ENCODE data around the gene FCRLA.
"Not testable (repeated sequence)": the region's sequence is repeated elsewhere in the genome, so short reads cannot be mapped to it uniquely, and the experiment has no call there.

Gene FCRLA

GRCh38 chr1:161709373-161709772 is 2.3 kb downstream of the FCRLA start:
- no peak overlapping the region for H3K4me3 ChIP-seq (ENCODE audit: low read depth in 1 of 2, low read length in 2 of 2)
- no peaks in the 10 kb centered on the region for H3K36me3 ChIP-seq (ENCODE audit: control insufficient read depth in 1 of 2, insufficient read depth in 2 of 2, low read length in 2 of 2)
- no peaks in the 10 kb centered on the region for H3K27me3 ChIP-seq (ENCODE audit: low read depth, low read length)
- no peak overlapping the region for H3K27ac ChIP-seq (ENCODE audit: low read length)
- no peaks in the 10 kb centered on the region for H3K9me3 ChIP-seq (ENCODE audit: control insufficient read depth in 1 of 2, low read length in 2 of 2)
- H3K4me1 ChIP-seq (ENCODE audit: control insufficient read depth in 1 of 2, insufficient read depth in 2 of 2, low read length in 2 of 2), result no peaks in the 10 kb centered on the region

GRCh38 chr1:161710560-161710959 is 3.5 kb downstream of the FCRLA start:
- no peak overlapping the region for H3K4me3 ChIP-seq (ENCODE audit: low read depth in 1 of 2, low read length in 2 of 2)
- H3K4me1 ChIP-seq (ENCODE audit: control insufficient read depth in 1 of 2, insufficient read depth in 2 of 2, low read length in 2 of 2), result no peaks in the 10 kb centered on the region
- H3K9me3 ChIP-seq (ENCODE audit: control insufficient read depth in 1 of 2, low read length in 2 of 2), result no peaks in the 10 kb centered on the region
- H3K27me3 ChIP-seq (ENCODE audit: low read depth, low read length), result no peaks in the 10 kb centered on the region
- no peak overlapping the region for H3K27ac ChIP-seq (ENCODE audit: low read length)
- no peaks in the 10 kb centered on the region for H3K36me3 ChIP-seq (ENCODE audit: control insufficient read depth in 1 of 2, insufficient read depth in 2 of 2, low read length in 2 of 2)

DNA sequence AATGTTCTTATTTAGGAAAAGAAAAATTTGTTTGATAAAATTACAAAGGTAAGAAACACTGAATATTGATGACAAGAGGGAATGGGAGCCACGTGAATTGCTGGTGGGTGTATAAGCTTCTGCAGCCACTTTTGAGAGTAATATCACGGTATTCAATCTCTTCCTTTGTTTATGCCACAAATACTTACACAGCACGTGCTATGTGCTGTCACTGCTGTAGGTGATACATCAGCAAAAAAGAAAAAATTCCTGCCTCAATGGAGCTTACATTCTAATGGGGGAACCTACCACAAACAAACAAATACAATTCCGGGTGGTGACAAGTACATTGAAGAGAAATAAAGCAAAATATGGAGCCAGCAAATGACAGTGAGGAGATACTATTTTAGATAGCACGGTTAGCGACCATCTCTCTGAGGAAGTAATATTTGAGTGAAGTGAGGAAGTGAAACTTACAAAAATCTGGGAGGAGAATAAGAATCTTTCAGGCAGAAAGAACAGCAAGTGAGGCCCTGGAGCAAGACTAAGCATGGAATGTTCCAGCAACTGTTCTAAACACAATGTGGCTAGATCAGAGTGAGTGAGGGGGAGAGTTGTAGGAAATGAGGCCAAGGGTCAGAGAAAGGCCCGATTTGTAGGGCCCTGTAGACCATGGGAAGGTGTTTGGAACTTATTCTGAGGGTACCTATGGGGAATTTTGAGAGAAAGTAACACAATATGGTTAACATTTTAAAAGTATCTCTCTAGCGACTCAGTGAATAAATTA is 11.7 kb downstream of the FCRLA start:
- no peak overlapping the region for H3K4me3 ChIP-seq (ENCODE audit: low read depth in 1 of 2, low read length in 2 of 2)
- H3K4me1 ChIP-seq (ENCODE audit: control insufficient read depth in 1 of 2, insufficient read depth in 2 of 2, low read length in 2 of 2), result no peaks in the 10 kb centered on the region
- no peaks in the 10 kb centered on the region for H3K27me3 ChIP-seq (ENCODE audit: low read depth, low read length)
- no peaks in the 10 kb centered on the region for H3K9me3 ChIP-seq (ENCODE audit: control insufficient read depth in 1 of 2, low read length in 2 of 2)
- H3K27ac ChIP-seq (ENCODE audit: low read length), result no peak overlapping the region
- no peaks in the 10 kb centered on the region for H3K36me3 ChIP-seq (ENCODE audit: control insufficient read depth in 1 of 2, insufficient read depth in 2 of 2, low read length in 2 of 2)

DNA sequence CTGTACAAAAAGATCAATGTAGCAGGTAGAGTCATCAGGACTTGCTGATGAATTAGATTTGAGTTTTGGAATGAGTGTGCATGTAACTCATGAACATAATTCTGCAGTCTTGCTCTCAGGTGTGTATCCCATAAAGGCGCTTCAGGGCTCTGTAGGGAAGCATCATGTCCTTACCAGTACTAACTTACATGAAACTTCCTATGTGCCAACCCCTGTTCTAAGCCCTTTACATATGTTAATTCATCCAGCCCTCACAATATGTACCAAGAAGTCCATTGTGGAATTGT is 12.2 kb downstream of the FCRLA start:
- Histone ChIP-seq H3K27me3 (ENCODE audit: low read depth, low read length) (no peaks in the 10 kb centered on the region), H3K27ac (ENCODE audit: low read length) (no peak overlapping the region), H3K9me3 (ENCODE audit: control insufficient read depth in 1 of 2, low read length in 2 of 2) (no peaks in the 10 kb centered on the region), H3K4me3 (ENCODE audit: low read depth in 1 of 2, low read length in 2 of 2) (no peak overlapping the region), H3K4me1 (ENCODE audit: control insufficient read depth in 1 of 2, insufficient read depth in 2 of 2, low read length in 2 of 2) (no peaks in the 10 kb centered on the region), H3K36me3 (ENCODE audit: control insufficient read depth in 1 of 2, insufficient read depth in 2 of 2, low read length in 2 of 2) (no peaks in the 10 kb centered on the region)

DNA sequence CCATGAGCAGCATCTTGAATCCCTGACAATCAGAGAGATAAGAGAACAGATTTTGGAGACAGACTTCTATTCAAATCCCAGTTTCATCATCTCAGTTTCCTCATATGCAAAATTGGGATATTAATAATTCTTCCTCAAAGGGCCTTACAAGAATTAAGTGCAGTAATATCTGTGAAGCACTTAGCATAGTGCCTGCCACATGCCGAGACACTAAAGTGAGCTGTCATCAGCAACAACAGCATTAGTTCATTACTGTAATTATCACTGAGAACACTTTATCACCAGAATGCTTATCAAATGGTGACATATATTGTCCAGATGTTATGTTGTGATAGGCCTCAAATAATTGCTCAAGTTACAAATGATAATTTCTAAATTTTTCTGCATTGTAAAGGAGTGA is 13.4 kb downstream of the FCRLA start:
- Histone ChIP-seq H3K9me3 (ENCODE audit: control insufficient read depth in 1 of 2, low read length in 2 of 2) (no peaks in the 10 kb centered on the region), H3K4me1 (ENCODE audit: control insufficient read depth in 1 of 2, insufficient read depth in 2 of 2, low read length in 2 of 2) (peaks cover 0 to 3% of the 10 kb centered on the region in 2 donors), H3K27me3 (ENCODE audit: low read depth, low read length) (no peaks in the 10 kb centered on the region), H3K36me3 (ENCODE audit: control insufficient read depth in 1 of 2, insufficient read depth in 2 of 2, low read length in 2 of 2) (no peaks in the 10 kb centered on the region), H3K4me3 (ENCODE audit: low read depth in 1 of 2, low read length in 2 of 2) (no peak overlapping the region), H3K27ac (ENCODE audit: low read length) (no peak overlapping the region)

DNA sequence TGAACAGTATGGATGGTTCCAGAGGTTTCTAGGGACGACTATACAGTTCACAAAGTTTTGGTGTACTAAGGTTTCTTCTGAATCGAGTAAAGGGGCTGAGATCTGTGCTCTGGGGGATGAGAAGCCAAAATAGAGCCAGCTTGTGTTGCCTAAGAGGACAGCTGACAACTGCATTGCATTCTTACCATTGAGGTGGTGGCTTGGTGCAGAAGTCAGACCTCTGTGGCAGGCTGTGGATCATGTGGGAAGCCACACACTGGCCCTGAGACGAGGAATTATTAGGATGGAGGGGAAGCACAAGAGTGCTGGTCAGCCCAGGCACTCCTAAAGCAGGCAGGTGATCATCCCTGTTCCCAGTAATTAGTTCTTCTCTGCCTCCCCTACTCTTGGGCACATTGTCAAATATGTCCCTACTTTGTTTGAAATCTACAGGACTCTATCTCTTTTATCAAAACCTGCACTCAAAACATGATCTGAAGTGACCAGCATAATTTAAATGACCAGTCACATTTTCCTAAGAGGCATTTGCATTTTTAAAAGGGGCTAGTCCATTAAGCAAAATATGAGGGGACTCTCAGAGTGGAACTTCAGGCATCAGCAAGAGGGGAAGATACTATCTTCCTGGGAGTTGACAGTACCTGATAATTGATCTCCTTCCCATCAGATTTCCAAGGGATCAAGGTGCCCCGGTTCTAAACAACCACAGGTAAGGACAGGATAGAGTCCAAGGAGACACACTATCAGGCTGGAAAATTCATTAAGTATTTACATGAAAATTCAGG is 14.1 kb downstream of the FCRLA start, which contains the start of gene FCRLB:
TSS of gene FCRLB (plus strand) at position 589 of the 782 bp plus-strand sequence. CDS start 1,129 bp downstream, outside the sequence.
- H3K27ac ChIP-seq (ENCODE audit: low read length), result no peak within 1 kb of the TSS
- H3K27me3 ChIP-seq (ENCODE audit: low read depth, low read length), result no peaks in the 10 kb centered on the region
- H3K4me3 ChIP-seq (ENCODE audit: low read depth in 1 of 2, low read length in 2 of 2), result no peak within 1 kb of the TSS
- no peaks in the 10 kb centered on the region for H3K9me3 ChIP-seq (ENCODE audit: control insufficient read depth in 1 of 2, low read length in 2 of 2)
- no peaks in the 10 kb centered on the region for H3K36me3 ChIP-seq (ENCODE audit: control insufficient read depth in 1 of 2, insufficient read depth in 2 of 2, low read length in 2 of 2)
- peaks cover 0 to 9% of the 10 kb centered on the region in 2 donors for H3K4me1 ChIP-seq (ENCODE audit: control insufficient read depth in 1 of 2, insufficient read depth in 2 of 2, low read length in 2 of 2)

- Histone ChIP-seq H3K9me3 (ENCODE audit: control insufficient read depth in 1 of 2, low read length in 2 of 2) (no peaks in the 10 kb centered on the region), H3K27me3 (ENCODE audit: low read depth, low read length) (no peaks in the 10 kb centered on the region), H3K4me1 (ENCODE audit: control insufficient read depth in 1 of 2, insufficient read depth in 2 of 2, low read length in 2 of 2) (peaks cover 0 to 13% of the 10 kb centered on the region in 2 donors), H3K4me3 (ENCODE audit: low read depth in 1 of 2, low read length in 2 of 2) (no peak overlapping the region), H3K27ac (ENCODE audit: low read length) (no peak overlapping the region), H3K36me3 (ENCODE audit: control insufficient read depth in 1 of 2, insufficient read depth in 2 of 2, low read length in 2 of 2) (no peaks in the 10 kb centered on the region)
These were observed 14.8 kb downstream of the FCRLA start for GRCh38 chr1:161721738-161722343.

DNA sequence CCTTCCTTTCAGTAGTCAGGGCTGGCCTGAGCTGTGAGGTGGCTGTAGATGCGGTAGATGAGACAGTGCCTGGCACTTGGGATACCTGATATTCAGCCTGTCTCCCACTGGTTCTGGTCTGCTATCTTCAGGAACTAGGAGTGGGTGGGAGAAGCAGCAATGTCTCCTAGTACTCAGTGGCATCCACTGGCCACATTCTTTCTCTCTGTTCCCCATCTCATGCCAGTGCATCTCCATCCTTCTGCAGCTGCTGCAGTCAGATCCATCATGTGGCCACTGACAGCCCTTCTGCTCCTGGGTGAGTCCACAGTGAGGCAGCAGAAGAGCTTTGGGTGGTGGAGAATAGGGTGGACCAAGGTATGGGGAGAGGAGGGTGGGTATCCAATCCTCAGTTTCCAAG is 15.4 kb downstream of the FCRLA start:
- Histone ChIP-seq H3K27me3 (ENCODE audit: low read depth, low read length) (no peaks in the 10 kb centered on the region), H3K4me3 (ENCODE audit: low read depth in 1 of 2, low read length in 2 of 2) (no peak overlapping the region), H3K9me3 (ENCODE audit: control insufficient read depth in 1 of 2, low read length in 2 of 2) (no peaks in the 10 kb centered on the region), H3K36me3 (ENCODE audit: control insufficient read depth in 1 of 2, insufficient read depth in 2 of 2, low read length in 2 of 2) (no peaks in the 10 kb centered on the region), H3K27ac (ENCODE audit: low read length) (no peak overlapping the region), H3K4me1 (ENCODE audit: control insufficient read depth in 1 of 2, insufficient read depth in 2 of 2, low read length in 2 of 2) (peaks cover 0 to 13% of the 10 kb centered on the region in 2 donors)

- no peak overlapping the region for H3K4me3 ChIP-seq (ENCODE audit: low read depth in 1 of 2, low read length in 2 of 2)
- no peaks in the 10 kb centered on the region for H3K27me3 ChIP-seq (ENCODE audit: low read depth, low read length)
- H3K4me1 ChIP-seq (ENCODE audit: control insufficient read depth in 1 of 2, insufficient read depth in 2 of 2, low read length in 2 of 2), result peaks cover 0 to 13% of the 10 kb centered on the region in 2 donors
- no peak overlapping the region for H3K27ac ChIP-seq (ENCODE audit: low read length)
- no peaks in the 10 kb centered on the region for H3K36me3 ChIP-seq (ENCODE audit: control insufficient read depth in 1 of 2, insufficient read depth in 2 of 2, low read length in 2 of 2)
- no peaks in the 10 kb centered on the region for H3K9me3 ChIP-seq (ENCODE audit: control insufficient read depth in 1 of 2, low read length in 2 of 2)
These were observed 16.6 kb downstream of the FCRLA start for GRCh38 chr1:161723459-161724141.

GRCh38 chr1:161725258-161725907 is 18.4 kb downstream of the FCRLA start:
- H3K36me3 ChIP-seq (ENCODE audit: control insufficient read depth in 1 of 2, insufficient read depth in 2 of 2, low read length in 2 of 2); H3K9me3 ChIP-seq (ENCODE audit: control insufficient read depth in 1 of 2, low read length in 2 of 2); H3K27ac ChIP-seq (ENCODE audit: low read length); H3K27me3 ChIP-seq (ENCODE audit: low read depth, low read length): not testable (repeated sequence)
- H3K4me3 ChIP-seq (ENCODE audit: low read depth in 1 of 2, low read length in 2 of 2), result peak overlapping the region; percentile 80 to 96
- H3K4me1 ChIP-seq (ENCODE audit: control insufficient read depth in 1 of 2, insufficient read depth in 2 of 2, low read length in 2 of 2), result peaks cover 0 to 13% of the 10 kb centered on the region in 2 donors

All from muscle layer of duodenum (tissue), 2 donors.